ENCODE results near the gene KIF15.

KIF15 gene

DNA sequence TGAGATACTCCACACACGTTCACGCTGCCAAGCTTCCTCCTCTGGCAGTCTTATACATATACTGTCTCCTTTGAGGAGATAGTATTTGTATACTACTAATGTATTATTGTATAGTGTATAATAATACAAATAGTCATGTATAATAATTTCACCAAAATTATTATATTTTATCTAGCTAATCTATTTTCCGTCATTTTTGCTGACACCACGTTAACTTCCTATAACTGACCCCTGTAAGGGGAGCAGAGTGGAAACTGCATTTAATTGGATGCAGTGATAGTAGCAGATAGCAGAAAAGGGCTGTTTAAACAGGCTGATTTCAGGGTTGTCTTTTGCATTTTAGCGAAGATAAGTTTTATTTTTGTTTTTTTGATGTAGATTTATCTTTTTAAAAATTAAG is 69.6 kb downstream of the KIF15 start:
- no peak overlapping the region for H3K27ac ChIP-seq
- TF ChIP-seq, protein P1, sequence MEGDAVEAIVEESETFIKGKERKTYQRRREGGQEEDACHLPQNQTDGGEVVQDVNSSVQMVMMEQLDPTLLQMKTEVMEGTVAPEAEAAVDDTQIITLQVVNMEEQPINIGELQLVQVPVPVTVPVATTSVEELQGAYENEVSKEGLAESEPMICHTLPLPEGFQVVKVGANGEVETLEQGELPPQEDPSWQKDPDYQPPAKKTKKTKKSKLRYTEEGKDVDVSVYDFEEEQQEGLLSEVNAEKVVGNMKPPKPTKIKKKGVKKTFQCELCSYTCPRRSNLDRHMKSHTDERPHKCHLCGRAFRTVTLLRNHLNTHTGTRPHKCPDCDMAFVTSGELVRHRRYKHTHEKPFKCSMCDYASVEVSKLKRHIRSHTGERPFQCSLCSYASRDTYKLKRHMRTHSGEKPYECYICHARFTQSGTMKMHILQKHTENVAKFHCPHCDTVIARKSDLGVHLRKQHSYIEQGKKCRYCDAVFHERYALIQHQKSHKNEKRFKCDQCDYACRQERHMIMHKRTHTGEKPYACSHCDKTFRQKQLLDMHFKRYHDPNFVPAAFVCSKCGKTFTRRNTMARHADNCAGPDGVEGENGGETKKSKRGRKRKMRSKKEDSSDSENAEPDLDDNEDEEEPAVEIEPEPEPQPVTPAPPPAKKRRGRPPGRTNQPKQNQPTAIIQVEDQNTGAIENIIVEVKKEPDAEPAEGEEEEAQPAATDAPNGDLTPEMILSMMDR (conservative IDR thresholded peaks at IDR 0.05): no peak

DNA sequence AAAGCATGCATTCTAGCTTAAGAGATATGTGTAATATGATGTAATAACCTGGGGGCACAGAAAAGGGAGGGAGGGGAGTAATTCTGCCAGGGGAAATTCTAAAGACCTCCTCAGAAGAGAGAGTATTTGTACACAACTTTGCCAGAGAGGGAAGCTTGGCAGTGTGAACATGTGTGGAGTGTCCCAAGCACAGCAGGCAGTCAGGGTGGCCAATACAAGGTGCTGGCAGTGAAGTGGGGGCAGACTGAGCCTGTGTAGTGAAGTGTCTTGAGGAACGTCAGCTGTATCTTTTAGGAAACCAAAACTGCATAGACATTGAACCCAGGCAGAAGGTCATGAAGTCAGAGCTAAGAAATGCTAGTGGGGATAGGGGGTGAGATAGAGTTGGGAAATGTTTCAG is 70.4 kb downstream of the KIF15 start:
- TF ChIP-seq, protein P1 (conservative IDR thresholded peaks at IDR 0.05): no peak
- no peak overlapping the region for H3K27ac ChIP-seq

DNA sequence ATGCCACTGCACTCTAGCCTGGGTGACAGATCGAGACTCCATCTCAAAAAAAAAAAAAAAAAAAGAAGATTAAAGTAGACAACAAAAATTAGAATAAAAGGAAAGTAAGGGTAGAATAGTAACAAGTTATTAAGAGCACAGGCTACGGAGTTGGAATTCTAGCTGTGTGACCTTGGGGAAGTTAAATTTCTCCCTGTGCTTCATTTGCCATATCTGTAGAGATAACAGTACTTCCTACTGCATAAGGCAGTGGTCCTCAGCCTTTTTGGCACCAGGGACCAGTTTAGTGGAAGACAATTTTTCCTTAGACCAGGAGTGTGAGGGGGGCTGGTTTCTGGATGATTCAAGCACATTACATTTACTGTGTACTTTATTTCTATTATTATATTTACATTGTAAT is 71.4 kb downstream of the KIF15 start:
- TF ChIP-seq, protein P1 (conservative IDR thresholded peaks at IDR 0.05): no peak
- no peak overlapping the region for H3K27ac ChIP-seq

- TF ChIP-seq, protein P1 (conservative IDR thresholded peaks at IDR 0.05): no peak
These were observed 71.8 kb downstream of the KIF15 start for GRCh38 chr3:44833394-44833793.

DNA sequence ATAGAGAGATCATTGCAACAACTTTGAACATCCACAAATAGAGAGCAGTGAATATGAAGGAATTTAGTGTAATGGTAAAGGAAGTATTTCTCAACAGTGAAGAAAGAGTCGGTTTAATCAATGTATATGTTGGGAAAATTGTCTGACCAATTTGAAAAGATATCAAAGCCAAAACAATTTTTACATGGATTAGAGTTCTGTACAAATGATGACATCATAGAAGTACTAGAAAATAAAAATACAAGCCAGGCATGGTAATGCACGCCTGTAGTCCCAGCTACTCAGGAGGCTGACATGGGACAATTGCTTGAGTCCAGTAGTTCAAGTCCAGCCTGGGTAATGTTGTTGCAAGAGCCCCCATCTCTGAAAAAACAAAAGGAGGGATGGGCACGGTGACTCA is 74.1 kb downstream of the KIF15 start:
- TF ChIP-seq, protein P1 (conservative IDR thresholded peaks at IDR 0.05): no peak
- no peak overlapping the region for H3K27ac ChIP-seq

More at GRCh38 chr3:44833394-44833793, 71.8 kb downstream of the KIF15 start:
- H3K27ac ChIP-seq: no peak overlapping the region

DNA sequence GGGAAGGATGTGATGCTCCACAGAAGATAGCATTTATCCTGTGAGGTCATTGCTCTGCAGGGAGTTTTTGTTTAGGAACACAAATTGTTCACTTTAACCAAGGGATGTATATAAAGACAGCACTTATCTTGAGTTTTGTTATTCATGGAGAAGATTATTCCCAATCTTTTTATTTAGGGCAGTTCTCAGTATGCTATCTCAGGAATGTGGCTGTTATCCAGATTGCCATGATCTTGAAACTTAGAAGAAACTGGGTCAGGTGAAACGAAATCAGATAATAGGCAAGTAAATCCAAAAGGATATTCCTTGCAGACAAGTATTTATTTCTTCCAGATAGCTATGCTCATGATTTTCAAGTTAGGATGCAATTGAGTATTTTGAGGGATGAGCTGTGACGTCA is 80.8 kb downstream of the KIF15 start:
- TF ChIP-seq, protein P1 (conservative IDR thresholded peaks at IDR 0.05): no peak
- no peak overlapping the region for H3K27ac ChIP-seq

DNA sequence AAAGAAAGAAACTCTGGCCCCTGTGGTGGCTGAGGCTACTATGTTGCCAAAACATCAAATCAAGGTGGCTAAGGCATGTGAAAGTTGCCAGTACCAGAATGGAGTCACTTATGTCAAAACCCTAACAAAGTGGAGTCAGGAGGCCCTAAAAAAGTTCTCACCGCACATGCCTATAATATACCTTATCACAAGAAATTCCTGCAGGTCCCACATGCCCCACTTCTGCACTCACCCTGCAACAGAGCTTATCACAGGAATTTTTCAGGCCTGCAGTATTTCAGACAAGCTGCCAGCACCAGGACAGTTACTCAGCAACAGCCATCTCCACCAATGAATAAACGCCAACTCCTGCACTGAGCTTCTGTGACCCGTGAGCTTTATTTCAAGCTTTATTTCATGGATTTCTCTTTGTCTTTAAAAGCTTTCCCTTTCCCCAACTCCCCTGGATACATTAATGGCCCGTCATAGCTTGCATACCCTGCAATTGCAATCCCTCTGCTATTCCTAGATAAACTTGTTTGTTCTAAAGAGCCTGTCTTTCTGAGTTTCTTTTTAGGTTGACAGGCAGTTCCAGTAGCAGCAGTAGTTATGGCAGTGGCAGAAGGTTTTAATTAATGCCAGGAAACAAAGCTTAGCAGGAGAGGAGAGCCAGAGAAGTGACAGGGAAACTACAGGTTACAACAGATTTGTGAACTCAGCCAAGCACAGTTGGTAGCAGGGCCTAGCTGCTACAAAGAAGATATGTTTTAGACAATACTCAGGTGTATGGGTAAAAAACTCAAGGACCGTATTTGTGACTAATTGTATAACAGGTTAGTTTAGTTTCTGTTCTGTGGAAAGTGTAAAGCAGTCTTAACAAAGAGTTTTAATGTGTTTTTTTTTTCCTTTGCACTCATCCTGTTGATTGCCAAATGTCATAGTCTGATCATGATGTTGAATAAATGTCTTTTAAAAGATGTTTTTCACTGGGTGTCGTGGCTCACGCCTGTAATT is 84.2 kb downstream of the KIF15 start:
- no peak overlapping the region; the same call in 1 of the 2 replicates for H3K27ac ChIP-seq
- TF ChIP-seq, protein P1 (conservative IDR thresholded peaks at IDR 0.05): no peak
